Neural cell (in vitro differentiated cells): ENCODE measurements around the gene DGKZ. TPM values are rescaled to one million over a fixed set of nuclear protein-coding genes. Genes with fewer than 3 reads are reported as not detected.

Experiments
- H2AFZ ChIP-seq: fragments of 200-600, 300-800 bp; sonication (generic), shearing (Covaris generic); 2 replicates; pipeline ENCODE4 v1.6.0; 2014; ENCODE audit warnings: low read depth, mild to moderate bottlenecking, antibody characterized with exemption, low read length, moderate library complexity
- H3F3A ChIP-seq: fragments of 200-600 bp; shearing (Covaris generic); 2 replicates; pipeline ENCODE4 v1.6.1; 2016; ENCODE audit warnings: mild to moderate bottlenecking, moderate library complexity, mixed read lengths, antibody characterized with exemption, low read length; ENCODE audit not compliant: insufficient read depth, poor library complexity, severe bottlenecking
- H3K27ac ChIP-seq: fragments of 200-600, 300-800 bp; sonication (generic), shearing (Covaris generic); 2 replicates; pipeline ENCODE4 v1.5.1; 2014; ENCODE audit warnings: mild to moderate bottlenecking, low read length, moderate library complexity
- H3K27me3 ChIP-seq: fragments of 300-800, 200-600 bp; sonication (generic), shearing (Covaris generic); 2 replicates; pipeline ENCODE4 v1.6.0; 2014; ENCODE audit warnings: mild to moderate bottlenecking, low read depth, low read length, moderate library complexity; ENCODE audit not compliant: insufficient read depth
- H3K36me3 ChIP-seq: fragments of 300-800, 200-600 bp; sonication (generic), shearing (Covaris generic); 2 replicates; pipeline ENCODE4 v1.5.1; 2014; ENCODE audit warnings: mild to moderate bottlenecking, antibody characterized with exemption, low read length, moderate library complexity; ENCODE audit not compliant: insufficient read depth
- H3K4me2 ChIP-seq: fragments of 300-800, 200-600 bp; sonication (generic), shearing (Covaris generic); 2 replicates; pipeline ENCODE4 v1.6.0; 2014; ENCODE audit warnings: mild to moderate bottlenecking, low read length
- H3K4me3 ChIP-seq: fragments of 300-800, 200-600 bp; sonication (generic), shearing (Covaris generic); 2 replicates; pipeline ENCODE4 v1.5.1; 2014; ENCODE audit warnings: mild to moderate bottlenecking, low read length, moderate library complexity
- H3K79me2 ChIP-seq: fragments of 200-600 bp; shearing (Covaris generic); replicated peaks from 2 replicates; pipeline ENCODE4 v1.6.0; 2014; ENCODE audit warnings: mild to moderate bottlenecking, low read length, moderate library complexity; ENCODE audit not compliant: insufficient read depth
- H3K9ac ChIP-seq: fragments of 300-800, 200-600 bp; sonication (generic), shearing (Covaris generic); 2 replicates; pipeline ENCODE4 v1.6.1; 2016; ENCODE audit warnings: mild to moderate bottlenecking, low read length, mixed read lengths
- H3K9me2 ChIP-seq: fragments of 200-600 bp; shearing (Covaris generic); 2 replicates; pipeline ENCODE4 v1.6.1; 2016; ENCODE audit warnings: mild to moderate bottlenecking, low read length, mixed read lengths; ENCODE audit not compliant: insufficient read depth
- H3K9me3 ChIP-seq: fragments of 200-600, 300-800 bp; sonication (generic), shearing (Covaris generic); 2 replicates; pipeline ENCODE4 v1.6.1; 2016; ENCODE audit warnings: mild to moderate bottlenecking, mixed run types, low read length, moderate library complexity, mixed read lengths
- H4K20me1 ChIP-seq: fragments of 200-600 bp; shearing (Covaris generic); 2 replicates; pipeline ENCODE4 v1.6.1; 2016; ENCODE audit warnings: mild to moderate bottlenecking, mixed run types; ENCODE audit not compliant: insufficient read depth
- CTCF ChIP-seq: fragments of 450-650 bp; IDR thresholded peaks from 2 replicates; pipeline ENCODE4 v1.5.1; 2014; ENCODE audit warnings: antibody characterized with exemption, mild to moderate bottlenecking, moderate library complexity; ENCODE audit not compliant: poor library complexity, severe bottlenecking
- EP300 ChIP-seq: fragments of 450-650 bp; conservative IDR thresholded peaks from 2 replicates; pipeline ENCODE4 v1.6.1; 2014; ENCODE audit warnings: antibody characterized with exemption, mild to moderate bottlenecking, moderate library complexity; ENCODE audit not compliant: poor library complexity, severe bottlenecking
- EZH2 ChIP-seq: fragments of 200-600, 300-800 bp; shearing (Covaris generic), sonication (generic); IDR thresholded peaks from 2 replicates; pipeline ENCODE4 v1.6.1; 2014; ENCODE audit warnings: antibody characterized with exemption, low read length, borderline replicate concordance, mild to moderate bottlenecking; ENCODE audit not compliant: insufficient read depth, poor library complexity, severe bottlenecking
- MXI1 ChIP-seq: fragments of 450-650 bp; conservative IDR thresholded peaks from 2 replicates; pipeline ENCODE4 v1.6.1; 2014; ENCODE audit warnings: antibody characterized with exemption, mild to moderate bottlenecking; ENCODE audit not compliant: poor library complexity, severe bottlenecking
- POLR2AphosphoS5 ChIP-seq: IDR thresholded peaks from 2 replicates; pipeline ENCODE4 v1.6.1; 2012
- RAD21 ChIP-seq: fragments of 450-650 bp; conservative IDR thresholded peaks from 2 replicates; pipeline ENCODE4 v1.6.1; 2014; ENCODE audit warnings: antibody characterized with exemption, mild to moderate bottlenecking, moderate library complexity
- SMC3 ChIP-seq: fragments of 450-650 bp; conservative IDR thresholded peaks from 2 replicates; pipeline ENCODE4 v1.6.1; 2014; ENCODE audit warnings: antibody characterized with exemption, mild to moderate bottlenecking, moderate library complexity; ENCODE audit not compliant: poor library complexity
- TAF1 ChIP-seq: IDR thresholded peaks from 2 replicates; pipeline ENCODE4 v1.6.1; 2012; ENCODE audit warnings: low read depth
- polyA plus RNA-seq: library from polyadenylated mRNA; depleted of rRNA; stranded (reverse); fragments of >200 nt; gene quantifications from 2 replicates; pipeline ENCODE4 v1.2.3, GENCODE V29; 2014
- TF ChIP-seq, protein P1 (sequence below): IDR thresholded peaks from 2 replicates; pipeline ENCODE4 v1.6.1; 2012; ENCODE audit warnings: borderline replicate concordance

DGKZ gene
- polyA plus RNA-seq, 1 donor from 2014 or later: 55.7 TPM

GRCh38 chr11:46377290-46377689, 30.0 kb downstream of the DGKZ start:
- no peak overlapping the region for H2AFZ ChIP-seq
- no peaks in the 10 kb centered on the region for H4K20me1 ChIP-seq
- peaks cover under 1% of the 10 kb centered on the region for H3K79me2 ChIP-seq
- H3K27me3 ChIP-seq: no peaks in the 10 kb centered on the region
- H3K4me3 ChIP-seq: no peak overlapping the region
- TF ChIP-seq TAF1 (no peak), MXI1 (no peak), RAD21 (no peak), EP300 (no peak), SMC3 (no peak), POLR2AphosphoS5 (no peak), CTCF (no peak), EZH2 (no peak)
- TF ChIP-seq, protein P1, sequence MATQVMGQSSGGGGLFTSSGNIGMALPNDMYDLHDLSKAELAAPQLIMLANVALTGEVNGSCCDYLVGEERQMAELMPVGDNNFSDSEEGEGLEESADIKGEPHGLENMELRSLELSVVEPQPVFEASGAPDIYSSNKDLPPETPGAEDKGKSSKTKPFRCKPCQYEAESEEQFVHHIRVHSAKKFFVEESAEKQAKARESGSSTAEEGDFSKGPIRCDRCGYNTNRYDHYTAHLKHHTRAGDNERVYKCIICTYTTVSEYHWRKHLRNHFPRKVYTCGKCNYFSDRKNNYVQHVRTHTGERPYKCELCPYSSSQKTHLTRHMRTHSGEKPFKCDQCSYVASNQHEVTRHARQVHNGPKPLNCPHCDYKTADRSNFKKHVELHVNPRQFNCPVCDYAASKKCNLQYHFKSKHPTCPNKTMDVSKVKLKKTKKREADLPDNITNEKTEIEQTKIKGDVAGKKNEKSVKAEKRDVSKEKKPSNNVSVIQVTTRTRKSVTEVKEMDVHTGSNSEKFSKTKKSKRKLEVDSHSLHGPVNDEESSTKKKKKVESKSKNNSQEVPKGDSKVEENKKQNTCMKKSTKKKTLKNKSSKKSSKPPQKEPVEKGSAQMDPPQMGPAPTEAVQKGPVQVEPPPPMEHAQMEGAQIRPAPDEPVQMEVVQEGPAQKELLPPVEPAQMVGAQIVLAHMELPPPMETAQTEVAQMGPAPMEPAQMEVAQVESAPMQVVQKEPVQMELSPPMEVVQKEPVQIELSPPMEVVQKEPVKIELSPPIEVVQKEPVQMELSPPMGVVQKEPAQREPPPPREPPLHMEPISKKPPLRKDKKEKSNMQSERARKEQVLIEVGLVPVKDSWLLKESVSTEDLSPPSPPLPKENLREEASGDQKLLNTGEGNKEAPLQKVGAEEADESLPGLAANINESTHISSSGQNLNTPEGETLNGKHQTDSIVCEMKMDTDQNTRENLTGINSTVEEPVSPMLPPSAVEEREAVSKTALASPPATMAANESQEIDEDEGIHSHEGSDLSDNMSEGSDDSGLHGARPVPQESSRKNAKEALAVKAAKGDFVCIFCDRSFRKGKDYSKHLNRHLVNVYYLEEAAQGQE: no peak
- no peaks in the 10 kb centered on the region for H3F3A ChIP-seq
- H3K36me3 ChIP-seq: no peaks in the 10 kb centered on the region
- no peak overlapping the region for H3K4me2 ChIP-seq
- no peak overlapping the region for H3K27ac ChIP-seq
- no peaks in the 10 kb centered on the region for H3K9me2 ChIP-seq
- H3K9me3 ChIP-seq: no peaks in the 10 kb centered on the region
- H3K9ac ChIP-seq: no peak overlapping the region

- Histone ChIP-seq H3F3A (no peaks in the 10 kb centered on the region), H3K27ac (no peak overlapping the region), H3K27me3 (no peaks in the 10 kb centered on the region), H3K9me2 (no peaks in the 10 kb centered on the region), H3K4me2 (no peak overlapping the region), H3K79me2 (peaks cover 6% of the 10 kb centered on the region), H4K20me1 (no peaks in the 10 kb centered on the region), H3K9me3 (no peaks in the 10 kb centered on the region), H3K9ac (no peak overlapping the region), H3K4me3 (no peak overlapping the region), H3K36me3 (no peaks in the 10 kb centered on the region), H2AFZ (no peak overlapping the region)
- TF ChIP-seq SMC3 (no peak), CTCF (no peak), MXI1 (no peak), RAD21 (no peak), TAF1 (no peak)
These were observed 30.6 kb downstream of the DGKZ start for GRCh38 chr11:46377831-46378230.
